GM21529 (cell line): ENCODE measurements around the gene ALG12.

Source experiments
- ATAC-seq: cut with Tn5 transposase; IDR thresholded peaks from one replicate; pipeline ENCODE4 v1.9.1; 2021; ENCODE audit not compliant: unreplicated experiment

ALG12 gene

DNA sequence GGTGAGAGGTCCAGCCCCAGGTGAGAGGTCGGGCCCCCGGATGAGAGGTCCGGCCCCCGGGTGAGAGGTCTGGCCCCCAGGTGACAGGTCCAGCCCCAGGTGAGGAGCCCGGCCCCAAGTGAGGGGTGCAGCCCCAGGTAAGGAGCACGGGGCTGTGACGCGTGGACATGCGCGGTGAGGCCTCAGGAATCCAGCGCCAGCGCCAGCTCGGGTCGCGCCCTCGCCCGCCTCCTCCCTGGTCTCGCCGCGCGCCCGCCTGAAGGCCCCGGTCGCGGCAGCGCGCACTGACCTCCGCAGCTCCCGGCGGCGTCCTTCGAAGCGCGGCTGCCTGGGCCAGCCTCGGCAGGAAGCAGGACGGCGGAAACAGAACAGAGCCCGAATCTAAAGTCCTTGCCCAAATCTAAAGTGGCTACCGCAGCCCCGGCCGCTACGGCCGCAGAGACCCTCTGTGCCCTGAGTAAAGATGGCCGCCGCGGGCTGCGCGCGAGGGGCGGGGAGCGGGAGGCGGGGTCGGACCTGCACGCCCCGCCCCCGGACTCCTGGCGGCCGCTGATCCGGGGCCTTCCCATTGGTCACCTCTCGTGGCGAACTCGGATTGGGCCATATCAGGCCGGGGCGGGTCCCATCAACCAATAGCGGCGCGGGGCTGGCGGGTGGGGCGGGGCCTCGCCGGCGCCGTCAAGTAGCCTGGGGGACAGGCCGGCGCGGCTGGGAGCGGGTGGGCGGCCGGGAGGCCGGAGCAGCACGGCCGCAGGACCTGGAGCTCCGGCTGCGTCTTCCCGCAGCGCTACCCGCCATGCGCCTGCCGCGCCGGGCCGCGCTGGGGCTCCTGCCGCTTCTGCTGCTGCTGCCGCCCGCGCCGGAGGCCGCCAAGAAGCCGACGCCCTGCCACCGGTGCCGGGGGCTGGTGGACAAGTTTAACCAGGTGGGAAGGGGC lies at the start of gene ALG12, which contains the start of gene CRELD2:
Gene ALG12 (minus strand): TSS at position 465 of the 937 bp plus-strand sequence. CDS start 4,673 bp downstream, outside the sequence.
Gene CRELD2 (plus strand): TSS at position 661 of the 937 bp plus-strand sequence. CDS start 136 bp downstream, at position 797.
- ATAC-seq: peak; percentile 90

DNA sequence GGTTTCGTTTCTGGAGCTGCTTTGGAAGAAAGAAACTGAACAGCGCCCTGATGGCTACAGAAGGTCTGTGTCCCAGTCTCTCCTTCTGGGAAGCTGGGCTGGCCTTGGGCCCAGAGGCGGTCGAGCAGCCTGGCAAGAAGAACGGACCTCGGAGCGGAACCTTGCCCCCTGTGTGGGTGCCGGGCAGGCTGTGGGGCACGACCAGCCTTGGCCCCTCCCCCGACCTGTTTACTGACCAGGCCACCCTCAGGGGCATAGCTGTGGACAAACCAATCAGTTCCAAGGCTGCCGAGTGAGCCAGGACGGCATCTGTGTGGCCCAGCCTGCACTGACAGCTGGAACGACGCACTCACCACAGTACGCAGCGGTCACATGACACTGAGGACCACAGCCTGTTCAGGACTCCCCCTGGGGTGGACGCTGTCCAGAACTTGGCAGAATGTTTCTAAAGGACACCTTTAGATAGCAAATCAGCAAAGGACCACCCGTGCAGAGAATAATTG lies 49.5 kb upstream of the ALG12 start:
- no peak for ATAC-seq

- no peak for ATAC-seq
Measured at GRCh38 chr22:49966774-49967705, 48.8 kb upstream of the ALG12 start.

DNA sequence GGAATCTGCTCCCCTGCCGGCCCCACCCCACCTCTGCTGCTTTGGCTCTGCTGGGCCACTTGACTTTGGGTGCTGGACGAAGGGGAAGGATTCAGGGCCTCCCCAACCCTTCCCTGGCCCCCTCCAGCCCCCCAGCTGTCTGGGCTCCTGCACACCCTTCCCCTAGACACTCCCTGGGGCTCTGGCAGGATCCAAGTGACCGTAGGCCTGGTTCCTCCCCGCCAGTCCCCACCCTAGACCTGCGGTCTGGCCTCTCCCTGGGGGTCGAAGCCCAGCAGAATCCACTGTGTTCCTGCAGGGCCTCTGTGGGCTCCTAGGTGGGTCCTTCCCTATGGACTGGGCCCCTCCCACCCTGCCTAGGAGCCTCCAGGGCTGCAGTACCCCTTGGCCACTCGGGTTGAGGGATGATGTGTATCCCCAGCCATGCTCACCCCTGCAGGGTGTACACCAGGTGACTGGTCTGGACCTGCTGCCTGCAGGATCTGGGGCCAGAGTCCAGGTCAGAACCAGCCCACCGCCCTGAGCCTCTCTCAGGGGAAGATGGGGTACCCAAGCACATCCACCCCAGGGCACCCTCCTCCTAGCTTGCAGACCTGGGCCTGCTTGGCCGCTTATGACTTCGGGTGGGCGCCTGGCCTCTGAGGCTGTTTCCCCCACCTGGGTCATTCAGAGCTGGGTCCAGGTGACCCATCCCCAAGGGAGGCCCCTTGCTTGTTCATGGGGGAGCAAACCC lies 48.0 kb upstream of the ALG12 start:
- ATAC-seq: no peak

DNA sequence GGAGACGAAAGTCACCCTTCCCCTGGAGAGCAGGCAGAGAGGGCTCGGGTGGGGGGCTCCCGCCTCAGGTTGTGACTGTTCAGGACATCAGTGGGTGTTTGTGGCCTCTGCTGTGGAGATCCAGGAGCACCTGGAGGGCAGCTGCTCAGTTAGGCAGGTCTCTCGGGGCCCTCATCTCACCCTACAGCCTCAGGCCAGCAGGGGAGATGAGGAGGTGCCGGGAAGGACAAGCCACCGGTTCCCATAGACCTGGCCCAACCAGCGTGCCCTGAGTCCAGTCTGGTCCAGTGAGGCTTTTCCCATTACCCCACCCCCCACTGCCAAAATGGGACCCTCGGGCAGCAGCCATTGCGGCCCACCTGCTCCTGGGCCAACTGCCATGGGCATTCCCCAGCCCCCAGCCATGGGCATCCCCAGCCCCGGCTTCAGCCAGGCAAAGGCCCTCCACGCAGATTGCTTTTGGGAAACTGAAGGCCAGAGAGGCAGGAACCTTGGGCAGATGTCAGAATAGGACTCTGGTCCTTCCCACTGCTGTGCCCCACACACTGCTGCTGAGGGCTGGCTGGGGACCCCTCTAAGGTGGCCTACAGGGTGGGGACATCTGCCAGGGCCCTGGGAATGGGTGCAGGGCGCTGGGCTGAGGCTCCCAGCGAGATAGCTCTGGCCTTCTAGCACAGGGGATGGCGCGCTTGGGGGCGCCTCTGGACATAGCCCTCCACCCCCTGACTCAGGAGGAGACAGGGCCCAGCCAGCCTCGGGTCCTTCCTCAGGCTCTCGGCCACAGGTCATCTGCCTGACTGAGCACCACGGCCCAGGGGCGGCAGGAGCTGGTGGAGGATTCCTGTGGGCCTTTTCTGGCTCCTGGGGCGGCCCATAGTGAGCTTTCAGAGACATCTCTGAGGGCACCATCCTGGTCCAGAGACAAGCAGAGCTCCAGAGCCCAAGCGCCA lies 47.1 kb upstream of the ALG12 start:
- ATAC-seq: no peak

- ATAC-seq: no peak
Measured at GRCh38 chr22:49964136-49965090, 46.2 kb upstream of the ALG12 start.

GRCh38 chr22:49963647-49964026 lies 45.4 kb upstream of the ALG12 start:
- no peak for ATAC-seq

- ATAC-seq: no peak
Measured at GRCh38 chr22:49962751-49963646, 44.8 kb upstream of the ALG12 start.

GRCh38 chr22:49962012-49962750 lies 43.9 kb upstream of the ALG12 start:
- no peak for ATAC-seq

- ATAC-seq: no peak
Measured at GRCh38 chr22:49961601-49962011, 43.4 kb upstream of the ALG12 start.

- no peak for ATAC-seq
Measured at GRCh38 chr22:49961005-49961600, 42.9 kb upstream of the ALG12 start.

DNA sequence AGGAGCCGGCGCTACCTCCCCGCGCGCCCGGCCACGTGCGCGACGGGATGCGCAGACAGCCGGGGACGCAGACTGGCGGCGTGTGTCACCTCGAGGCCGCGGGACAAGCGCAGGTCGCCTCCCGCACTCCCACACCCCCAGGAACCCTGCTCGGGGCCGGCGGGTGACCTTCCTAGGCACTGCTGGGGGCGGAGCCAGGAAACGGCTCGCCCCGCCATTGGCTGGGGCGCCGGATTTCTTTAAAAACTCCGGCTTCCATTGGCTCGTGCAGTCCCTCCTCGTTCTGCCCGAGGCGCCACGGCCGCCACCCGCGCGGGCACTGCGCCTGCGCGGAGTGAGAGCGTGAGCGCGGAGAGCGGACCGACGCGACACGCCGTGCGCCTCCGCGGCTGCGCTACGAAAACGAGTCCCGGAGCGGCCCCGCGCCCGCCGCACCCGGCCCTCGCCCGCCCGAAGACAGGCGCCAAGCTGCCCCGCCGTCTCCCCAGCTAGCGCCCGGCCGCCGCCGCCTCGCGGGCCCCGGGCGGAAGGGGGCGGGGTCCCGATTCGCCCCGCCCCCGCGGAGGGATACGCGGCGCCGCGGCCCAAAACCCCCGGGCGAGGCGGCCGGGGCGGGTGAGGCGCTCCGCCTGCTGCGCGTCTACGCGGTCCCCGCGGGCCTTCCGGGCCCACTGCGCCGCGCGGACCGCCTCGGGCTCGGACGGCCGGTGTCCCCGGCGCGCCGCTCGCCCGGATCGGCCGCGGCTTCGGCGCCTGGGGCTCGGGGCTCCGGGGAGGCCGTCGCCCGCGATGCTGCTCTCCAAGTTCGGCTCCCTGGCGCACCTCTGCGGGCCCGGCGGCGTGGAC lies 42.1 kb upstream of the ALG12 start, which contains the start of gene PIM3:
Gene PIM3 (plus strand): TSS at position 614 of the 846 bp plus-strand sequence. CDS start 176 bp downstream, at position 790.
- peak; percentile 61 for ATAC-seq

- ATAC-seq: peak; percentile 6
Measured at GRCh38 chr22:49959782-49960158, 41.5 kb upstream of the ALG12 start.

- ATAC-seq: no peak
Measured at GRCh38 chr22:49958931-49959781, 40.9 kb upstream of the ALG12 start.
